OCI-LY3 (cell line): ENCODE data around the gene TRIM61.

Experiments used
- CTCF ChIP-seq: fragments of 200-600, 300-600 bp; sonication (generic); IDR thresholded peaks from 2 replicates; pipeline ENCODE4 v1.5.1; 2014; ENCODE audit warnings: antibody characterized with exemption, low read length, low read depth
- EZH2phosphoT487 ChIP-seq: fragments of 200-600 bp; shearing (Covaris generic); IDR thresholded peaks from 2 replicates; pipeline ENCODE4 v1.6.1; 2018; ENCODE audit warnings: antibody characterized with exemption, mixed run types, low read depth

DNA sequence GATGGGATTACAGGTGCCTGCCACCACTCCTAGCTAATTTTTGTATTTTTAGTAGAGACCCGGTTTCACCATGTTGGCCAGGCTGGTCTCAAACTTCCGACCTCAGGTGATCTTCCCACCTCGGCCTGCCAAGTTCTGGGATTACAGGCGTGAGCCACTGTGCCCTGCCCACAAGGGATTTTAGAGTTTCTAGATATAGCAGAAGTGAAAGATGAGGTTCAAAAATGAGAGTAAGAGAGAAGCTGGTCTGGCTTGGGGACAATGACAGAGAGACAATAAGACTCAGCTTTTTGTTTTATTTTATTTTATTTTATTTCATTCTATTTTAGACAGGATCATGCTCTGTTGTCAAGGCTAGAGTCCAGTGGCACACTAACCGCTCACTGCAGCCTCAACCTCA lies 30.6 kb downstream of the TRIM61 start:
- no peak for TF ChIP-seq CTCF
- no peak for TF ChIP-seq EZH2phosphoT487
